SH-SY5Y (cell line): ENCODE results near the gene SLC19A1.

Experiments used
- GATA2 ChIP-seq: IDR thresholded peaks from 2 replicates; pipeline ENCODE4 v1.6.1; 2011; ENCODE audit warnings: mild to moderate bottlenecking, low read depth, low read length
- GATA3 ChIP-seq: IDR thresholded peaks from 2 replicates; pipeline ENCODE4 v1.6.1; 2011; ENCODE audit warnings: low read depth, mild to moderate bottlenecking, low read length, moderate library complexity

DNA sequence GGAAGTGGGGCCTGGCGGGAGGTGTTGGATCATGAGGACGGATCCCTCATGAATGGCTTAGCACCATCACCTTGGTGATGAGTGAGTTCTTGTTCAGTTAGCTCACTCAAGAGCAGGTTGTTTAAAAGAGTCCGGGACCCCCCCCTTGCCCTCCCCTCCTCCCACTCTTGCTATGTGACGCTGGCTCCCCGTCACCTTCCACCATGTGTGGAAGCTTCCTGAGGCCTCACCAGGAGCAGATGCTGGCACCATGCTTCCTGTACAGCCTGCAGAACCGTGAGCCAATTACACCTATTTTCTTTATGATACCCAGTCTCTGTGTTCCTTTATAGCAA, 3.0 kb upstream of the SLC19A1 start:
- TF ChIP-seq GATA3 (no peak), GATA2 (no peak)
